IMR-90 (cell line): Measurements from ENCODE around the gene PRKN. TPM values are rescaled to one million over a fixed set of nuclear protein-coding genes. Genes with fewer than 3 reads are reported as not detected.

Source experiments
- ATAC-seq: fragments of 200-7000 bp; cut with Tn5 transposase; 2 replicates; pipeline ENCODE4 v1.9.1; 2020; ENCODE audit warnings: low read depth, mild to moderate bottlenecking, moderate library complexity
- BruUV-seq: library from RNA; stranded (reverse); fragments of 400-500 nt; replicated peaks from 2 replicates; lab custom pipeline; 2021; lab: Mats Ljungman, UMichigan
- CTCF ChIA-PET: fragments of 300-600 bp; formaldehyde crosslinking; extraction: SDS; loops from one replicate; lab custom pipeline; 2021; ENCODE audit warnings: antibody characterized with exemption; lab: Yijun Ruan, JAX
- POLR2A ChIA-PET: fragments of 300-600 bp; sonication (Branson Sonifier 250); formaldehyde crosslinking; loops from one replicate; lab custom pipeline; 2022; ENCODE audit warnings: antibody characterized with exemption; ENCODE audit not compliant: unreplicated experiment; lab: Charles Lee
- DNase-seq: peaks from one replicate; pipeline ENCODE4 v3.0.0; 2013
- H2AFZ ChIP-seq: replicated peaks from 2 replicates; pipeline ENCODE3; 2013; ENCODE audit warnings: low read length, mild to moderate bottlenecking; ENCODE audit not compliant: poor library complexity
- H2AK5ac ChIP-seq: 2 replicates; pipeline ENCODE4 v1.6.1; 2013; ENCODE audit warnings: low read depth, low read length, inconsistent platforms
- H2AK9ac ChIP-seq: replicated peaks from 2 replicates; pipeline ENCODE3; 2013; ENCODE audit warnings: mild to moderate bottlenecking, low read depth, low read length, moderate library complexity; ENCODE audit not compliant: poor library complexity
- H2BK120ac ChIP-seq: 2 replicates; pipeline ENCODE4 v1.6.1; 2013; ENCODE audit warnings: low read depth, low read length, inconsistent platforms
- H2BK15ac ChIP-seq: 3 replicates; pipeline ENCODE4 v1.6.1; 2013; ENCODE audit warnings: low read depth, low read length, inconsistent platforms
- H2BK20ac ChIP-seq: 2 replicates; pipeline ENCODE4 v1.6.1; 2013; ENCODE audit warnings: low read depth, mild to moderate bottlenecking, inconsistent platforms, low read length, moderate library complexity
- H2BK5ac ChIP-seq: 2 replicates; pipeline ENCODE4 v1.6.1; 2013; ENCODE audit warnings: mild to moderate bottlenecking, low read depth, low read length, inconsistent platforms; ENCODE audit not compliant: poor library complexity, severe bottlenecking
- H3K14ac ChIP-seq: replicated peaks from 2 replicates; pipeline ENCODE4 v1.6.1; 2013; ENCODE audit warnings: low read depth, low read length, inconsistent platforms
- H3K18ac ChIP-seq: 2 replicates; pipeline ENCODE4 v1.6.1; 2013; ENCODE audit warnings: low read depth, low read length, control low read depth
- H3K23ac ChIP-seq: 2 replicates; pipeline ENCODE4 v1.6.1; 2013; ENCODE audit warnings: low read depth, low read length, inconsistent platforms
- H3K27ac ChIP-seq: 2 replicates; pipeline ENCODE4 v1.5.1; 2013; ENCODE audit warnings: mild to moderate bottlenecking, control low read depth, low read length; ENCODE audit not compliant: insufficient read depth
- H3K27me3 ChIP-seq: 2 replicates; pipeline ENCODE4 v1.6.1; 2013; ENCODE audit warnings: low read length; ENCODE audit not compliant: control insufficient read depth, insufficient read depth
- H3K36me3 ChIP-seq: 2 replicates; pipeline ENCODE4 v1.6.1; 2013; ENCODE audit warnings: low read length, mixed read lengths; ENCODE audit not compliant: control insufficient read depth, insufficient read depth
- H3K4ac ChIP-seq: 2 replicates; pipeline ENCODE4 v1.6.1; 2013; ENCODE audit warnings: low read depth, low read length, inconsistent platforms
- H3K4me1 ChIP-seq: 2 replicates; pipeline ENCODE4 v1.6.1; 2013; ENCODE audit warnings: low read length, mixed read lengths; ENCODE audit not compliant: control insufficient read depth, insufficient read depth
- H3K4me2 ChIP-seq: 2 replicates; pipeline ENCODE4 v1.6.1; 2013; ENCODE audit warnings: low read depth, mild to moderate bottlenecking, control low read depth, low read length, moderate library complexity
- H3K4me3 ChIP-seq: 2 replicates; pipeline ENCODE4 v1.5.1; 2013; ENCODE audit warnings: low read depth, mild to moderate bottlenecking, control low read depth, low read length, moderate library complexity; ENCODE audit not compliant: insufficient read depth
- H3K56ac ChIP-seq: 2 replicates; pipeline ENCODE4 v1.6.1; 2013; ENCODE audit warnings: low read length, inconsistent platforms; ENCODE audit not compliant: insufficient read depth; ENCODE audit errors: extremely low read depth
- H3K79me1 ChIP-seq, 2 experiments: 2 replicates each; pipeline ENCODE4 v1.6.1; 2013; ENCODE audit warnings: low read length in 2 of 2, inconsistent platforms in 1 of 2, low read depth in 1 of 2
- H3K9ac ChIP-seq: 2 replicates; pipeline ENCODE4 v1.6.1; 2013; ENCODE audit warnings: low read depth, low read length, control low read depth
- H3K9me1 ChIP-seq: 2 replicates; pipeline ENCODE4 v1.6.1; 2013; ENCODE audit warnings: low read length, inconsistent platforms; ENCODE audit not compliant: insufficient read depth
- H3K9me3 ChIP-seq: 2 replicates; pipeline ENCODE4 v1.6.1; 2013; ENCODE audit warnings: low read length; ENCODE audit not compliant: control insufficient read depth, insufficient read depth
- H4K20me1 ChIP-seq: 2 replicates; pipeline ENCODE4 v1.6.1; 2013; ENCODE audit warnings: low read length, inconsistent platforms; ENCODE audit not compliant: insufficient read depth
- H4K5ac ChIP-seq: 2 replicates; pipeline ENCODE4 v1.6.1; 2013; ENCODE audit warnings: mild to moderate bottlenecking, low read depth, low read length, control low read depth
- H4K8ac ChIP-seq, 2 experiments: 2 replicates each; pipeline ENCODE4 v1.6.1; 2013; ENCODE audit warnings: low read depth in 2 of 2, low read length in 2 of 2, control low read depth in 1 of 2, inconsistent platforms in 1 of 2
- H4K91ac ChIP-seq: 2 replicates; pipeline ENCODE4 v1.6.1; 2013; ENCODE audit warnings: low read depth, low read length, inconsistent platforms; ENCODE audit not compliant: insufficient read depth
- CEBPB ChIP-seq: IDR thresholded peaks from 2 replicates; pipeline ENCODE4 v1.6.1; 2012; ENCODE audit warnings: low read depth, low read length, improper control_type of control experiment
- CHD1 ChIP-seq: IDR thresholded peaks from 2 replicates; pipeline ENCODE4 v1.6.1; 2012; ENCODE audit warnings: low read depth, low read length, improper control_type of control experiment
- MAFK ChIP-seq: IDR thresholded peaks from 2 replicates; pipeline ENCODE4 v1.6.1; 2012; ENCODE audit warnings: low read depth, low read length, improper control_type of control experiment
- MAZ ChIP-seq: IDR thresholded peaks from 2 replicates; pipeline ENCODE4 v1.6.1; 2012; ENCODE audit warnings: low read depth, mild to moderate bottlenecking, low read length, improper control_type of control experiment, moderate library complexity, borderline replicate concordance
- NFE2L2 ChIP-seq: fragments of 150-350 bp; IDR thresholded peaks from 2 replicates; pipeline ENCODE4 v1.6.1; 2016; ENCODE audit warnings: low read depth, mild to moderate bottlenecking, low read length
- RAD21 ChIP-seq: IDR thresholded peaks from 2 replicates; pipeline ENCODE4 v1.6.1; 2012; ENCODE audit warnings: low read length, improper control_type of control experiment
- RCOR1 ChIP-seq: IDR thresholded peaks from 2 replicates; pipeline ENCODE4 v1.6.1; 2012; ENCODE audit warnings: mild to moderate bottlenecking, low read length, improper control_type of control experiment; ENCODE audit not compliant: insufficient replicate concordance
- SMC3 ChIP-seq: fragments of 150-350 bp; IDR thresholded peaks from 2 replicates; pipeline ENCODE4 v1.6.1; 2016; ENCODE audit warnings: low read depth, mild to moderate bottlenecking, antibody characterized with exemption, low read length, moderate library complexity
- WGBS, 2 experiments: methylation state at CpG; one replicate each; pipeline versions ENCODE4 v1.1.5 to v1.1.7; 2013; ENCODE audit warnings: missing lambda C conversion rate in 2 of 2; ENCODE audit not compliant: insufficient read length in 1 of 2; ENCODE audit errors: extremely low coverage in 2 of 2; 5-methylcytosine and 5-hydroxymethylcytosine counted together
- dilution Hi-C: fragments of 300-500 bp; cut with HindIII; formaldehyde crosslinking; loops from one replicate; pipeline ENCODE4 v1.14.3; 2018; ENCODE audit warnings: low sequenced_read_pairs; ENCODE audit not compliant: unreplicated experiment
- in situ Hi-C: fragments of 300-500 bp; cut with MboI; formaldehyde crosslinking; loops from 3 replicates; pipeline ENCODE4 v1.14.3; 2019; ENCODE audit warnings: low sequenced_read_pairs, inconsistent platforms, mixed read lengths
- intact Hi-C: fragments of 100-400 bp; cut with micrococcal nuclease; formaldehyde crosslinking; loops from 2 replicates; pipeline ENCODE4 v1.10.0; 2022
- polyA plus RNA-seq, 3 experiments: library from polyadenylated mRNA; depleted of rRNA; stranded (reverse); fragments of >200 nt; gene quantifications; 2 replicates each; pipeline ENCODE4 v1.2.3, GENCODE V29; 2012; ENCODE audit warnings: low replicate concordance in 1 of 3
- total RNA-seq: library from RNA; depleted of rRNA; stranded (reverse); fragments of >200 nt; gene quantifications from 2 replicates; pipeline ENCODE4 v1.2.3, GENCODE V29; 2012

Gene PRKN
- total and polyA plus RNA-seq, 2 of the 4 experiments (the other 2 are of a cell fraction) = 0.15 to 0.18 TPM

DNA sequence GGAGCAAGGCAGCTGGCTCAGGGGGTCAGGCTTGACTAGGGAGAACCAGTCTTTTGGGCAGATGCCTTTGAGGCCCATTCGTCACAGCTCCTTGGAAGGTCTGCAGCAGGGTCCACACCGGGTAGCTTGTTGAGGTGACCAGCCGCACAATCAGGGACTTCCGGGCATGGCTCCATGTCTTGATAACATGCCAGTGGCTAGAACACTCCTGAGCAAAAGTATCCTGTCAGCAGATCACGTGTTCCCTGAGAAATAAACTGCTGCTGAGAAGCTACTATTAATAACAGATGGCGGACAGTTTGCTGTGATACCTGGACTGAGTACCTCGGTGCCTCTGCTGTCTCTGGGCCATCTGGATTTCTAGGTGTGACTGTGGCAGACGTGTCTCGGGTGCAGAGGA lies 235.9 kb downstream of the PRKN start:
- POLR2A ChIA-PET = interaction anchor here (0.5 kb wide), 1 partner anchor 62 kb away, joined by 7 read pairs; no protein-coding TSS in a partner anchor
- Histone ChIP-seq H2AK9ac (no peak overlapping the region), H3K23ac (no peak overlapping the region), H3K9me3 (peaks cover 32% of the 10 kb centered on the region), H3K4me3 (no peak overlapping the region), H4K5ac (no peak overlapping the region), H4K20me1 (no peaks in the 10 kb centered on the region), H4K91ac (no peak overlapping the region), H3K27ac (no peak overlapping the region), H3K79me1 (no peaks in the 10 kb centered on the region), H3K14ac (no peak overlapping the region), H2BK120ac (no peak overlapping the region), H3K56ac (no peak overlapping the region), H2BK15ac (no peak overlapping the region), H3K9me1 (no peaks in the 10 kb centered on the region), H3K4me1 (no peaks in the 10 kb centered on the region), H2BK5ac (no peak overlapping the region), H3K4me2 (no peak overlapping the region), H3K4ac (no peak overlapping the region), H2AFZ (no peak overlapping the region), H4K8ac (no peak overlapping the region), H3K36me3 (no peaks in the 10 kb centered on the region), H3K9ac (no peak overlapping the region), H3K27me3 (no peaks in the 10 kb centered on the region), H2BK20ac (no peak overlapping the region), H2AK5ac (no peak overlapping the region), H3K18ac (no peak overlapping the region)
- BruUV-seq = no TSS peak
- 65% methylated on average over 7 of the region's 9 CpGs; no CpG with 5 or more reads in 1 of the 2 experiments for WGBS, 2 experiments
- dilution Hi-C loops (no loop called here), intact Hi-C loops (no loop called here), in situ Hi-C loops (no loop called here)
- TF ChIP-seq RAD21 (no peak), MAZ (no peak), SMC3 (no peak), MAFK (no peak), NFE2L2 (no peak), CHD1 (no peak), RCOR1 (no peak), CEBPB (no peak)
- ATAC-seq = no peak
- DNase-seq = no peak
- CTCF ChIA-PET = no interaction called here
